ENCODE results near the gene EVC2. TPM values are rescaled to one million over a fixed set of nuclear protein-coding genes. Genes with fewer than 3 reads are reported as not detected.

Gene EVC2
- total RNA-seq, 5 donors from 2014 or later (not counting 1 experiment from before 2014, with no cell fraction given), result 1.1 to 2.9 (median 1.8) TPM

GRCh38 chr4:5638976-5639375, 69.4 kb downstream of the EVC2 start:
- H3K27ac ChIP-seq (ENCODE audit: low read length), result no peak overlapping the region
- H3K4me3 ChIP-seq (ENCODE audit: control insufficient read depth in 1 of 2, extremely low read depth in 1 of 2, low read length in 1 of 2), result no peak overlapping the region
- DNase-seq, result no peak
- ChIA-PET POLR2A (no interaction called here), CTCF (no interaction called here)
- no peaks in the 10 kb centered on the region for H3K36me3 ChIP-seq (ENCODE audit: control insufficient read depth in 2 of 2, extremely low read depth in 1 of 2, insufficient read depth in 1 of 2, low read length in 1 of 2)
- Mint-ChIP-seq H3K27me3 (no peaks in the 10 kb centered on the region), H3K9me3 (peaks cover 0 to 3% (median 2%) of the 10 kb centered on the region in 3 donors), H3K27ac (no peak overlapping the region), H3K4me3 (no peak overlapping the region), H3K36me3 (no peaks in the 10 kb centered on the region), H3K4me1 (no peaks in the 10 kb centered on the region)
- ATAC-seq (replicated peaks in 1 of 4), result no peak
- no peaks in the 10 kb centered on the region for H3K9me3 ChIP-seq
- no peaks in the 10 kb centered on the region for H3K27me3 ChIP-seq (replicated peaks in 1 of 2; ENCODE audit: control insufficient read depth in 2 of 2, extremely low read depth in 1 of 2, insufficient read depth in 2 of 2, low read length in 1 of 2)
- 67% methylated on average over 2 of the region's 4 CpGs for WGBS (ENCODE audit: insufficient coverage)
- no peaks in the 10 kb centered on the region for H3K4me1 ChIP-seq (ENCODE audit: control insufficient read depth in 1 of 2, extremely low read depth in 1 of 2, insufficient read depth in 2 of 2, low read length in 2 of 2)

GRCh38 chr4:5638316-5638715, 70.0 kb downstream of the EVC2 start:
- Histone ChIP-seq H3K9me3 (no peaks in the 10 kb centered on the region), H3K4me3 (ENCODE audit: control insufficient read depth in 1 of 2, extremely low read depth in 1 of 2, low read length in 1 of 2) (no peak overlapping the region), H3K4me1 (ENCODE audit: control insufficient read depth in 1 of 2, extremely low read depth in 1 of 2, insufficient read depth in 2 of 2, low read length in 2 of 2) (no peaks in the 10 kb centered on the region), H3K36me3 (ENCODE audit: control insufficient read depth in 2 of 2, extremely low read depth in 1 of 2, insufficient read depth in 1 of 2, low read length in 1 of 2) (no peaks in the 10 kb centered on the region), H3K27me3 (replicated peaks in 1 of 2; ENCODE audit: control insufficient read depth in 2 of 2, extremely low read depth in 1 of 2, insufficient read depth in 2 of 2, low read length in 1 of 2) (no peaks in the 10 kb centered on the region), H3K27ac (ENCODE audit: low read length) (no peak overlapping the region)
- H3K9me3 Mint-ChIP-seq, result peaks cover 0 to 3% (median 2%) of the 10 kb centered on the region in 3 donors
- no peak overlapping the region for H3K27ac Mint-ChIP-seq
- DNase-seq (no peak), ATAC-seq (replicated peaks in 1 of 4) (no peak)
- CTCF ChIA-PET, result no interaction called here
- WGBS (ENCODE audit: insufficient coverage), result no CpG with 5 or more reads among the region's 4 CpGs
- no peaks in the 10 kb centered on the region for H3K27me3 Mint-ChIP-seq
- H3K4me3 Mint-ChIP-seq, result no peak overlapping the region
- H3K4me1 Mint-ChIP-seq, result no peaks in the 10 kb centered on the region
- H3K36me3 Mint-ChIP-seq, result no peaks in the 10 kb centered on the region
- POLR2A ChIA-PET, result no interaction called here

- peaks cover 0 to 3% (median 2%) of the 10 kb centered on the region in 3 donors for H3K9me3 Mint-ChIP-seq
- ChIA-PET POLR2A (no interaction called here), CTCF (no interaction called here)
- H3K27me3 Mint-ChIP-seq, result no peaks in the 10 kb centered on the region
- Histone ChIP-seq H3K9me3 (no peaks in the 10 kb centered on the region), H3K36me3 (ENCODE audit: control insufficient read depth in 2 of 2, extremely low read depth in 1 of 2, insufficient read depth in 1 of 2, low read length in 1 of 2) (no peaks in the 10 kb centered on the region), H3K27ac (ENCODE audit: low read length) (no peak overlapping the region), H3K27me3 (replicated peaks in 1 of 2; ENCODE audit: control insufficient read depth in 2 of 2, extremely low read depth in 1 of 2, insufficient read depth in 2 of 2, low read length in 1 of 2) (no peaks in the 10 kb centered on the region), H3K4me3 (ENCODE audit: control insufficient read depth in 1 of 2, extremely low read depth in 1 of 2, low read length in 1 of 2) (no peak overlapping the region), H3K4me1 (ENCODE audit: control insufficient read depth in 1 of 2, extremely low read depth in 1 of 2, insufficient read depth in 2 of 2, low read length in 2 of 2) (no peaks in the 10 kb centered on the region)
- no peak overlapping the region for H3K4me3 Mint-ChIP-seq
- ATAC-seq (replicated peaks in 1 of 4), result no peak
- no peak for DNase-seq
- no peak overlapping the region for H3K27ac Mint-ChIP-seq
- WGBS (ENCODE audit: insufficient coverage), result 92% methylated on average over 9 of the region's 13 CpGs
- H3K4me1 Mint-ChIP-seq, result no peaks in the 10 kb centered on the region
- H3K36me3 Mint-ChIP-seq, result no peaks in the 10 kb centered on the region
Measured at GRCh38 chr4:5636766-5637670, 71.3 kb downstream of the EVC2 start.

GRCh38 chr4:5635826-5636195, 72.5 kb downstream of the EVC2 start:
- H3K27me3 Mint-ChIP-seq, result no peaks in the 10 kb centered on the region
- ATAC-seq (replicated peaks in 1 of 4) (no peak), DNase-seq (no peak)
- H3K27ac Mint-ChIP-seq, result no peak overlapping the region
- H3K4me1 Mint-ChIP-seq, result no peaks in the 10 kb centered on the region
- H3K4me3 ChIP-seq (ENCODE audit: control insufficient read depth in 1 of 2, extremely low read depth in 1 of 2, low read length in 1 of 2), result no peak overlapping the region
- POLR2A ChIA-PET, result no interaction called here
- whole genome bisulfite sequencing (ENCODE audit: insufficient coverage), result 28% methylated on average over 3 of the region's 7 CpGs
- H3K36me3 ChIP-seq (ENCODE audit: control insufficient read depth in 2 of 2, extremely low read depth in 1 of 2, insufficient read depth in 1 of 2, low read length in 1 of 2), result no peaks in the 10 kb centered on the region
- no peak overlapping the region for H3K27ac ChIP-seq (ENCODE audit: low read length)
- H3K9me3 Mint-ChIP-seq, result peaks cover 0 to 3% (median 2%) of the 10 kb centered on the region in 3 donors
- no peaks in the 10 kb centered on the region for H3K9me3 ChIP-seq
- no peaks in the 10 kb centered on the region for H3K36me3 Mint-ChIP-seq
- CTCF ChIA-PET, result no interaction called here
- no peak overlapping the region for H3K4me3 Mint-ChIP-seq
- no peaks in the 10 kb centered on the region for H3K4me1 ChIP-seq (ENCODE audit: control insufficient read depth in 1 of 2, extremely low read depth in 1 of 2, insufficient read depth in 2 of 2, low read length in 2 of 2)
- H3K27me3 ChIP-seq (replicated peaks in 1 of 2; ENCODE audit: control insufficient read depth in 2 of 2, extremely low read depth in 1 of 2, insufficient read depth in 2 of 2, low read length in 1 of 2), result no peaks in the 10 kb centered on the region

- Mint-ChIP-seq H3K4me3 (no peak overlapping the region), H3K27ac (no peak overlapping the region), H3K9me3 (no peaks in the 10 kb centered on the region), H3K36me3 (no peaks in the 10 kb centered on the region), H3K27me3 (no peaks in the 10 kb centered on the region), H3K4me1 (no peaks in the 10 kb centered on the region)
- no peak overlapping the region for H3K27ac ChIP-seq (ENCODE audit: low read length)
- no peaks in the 10 kb centered on the region for H3K9me3 ChIP-seq
- POLR2A ChIA-PET, result no interaction called here
- no peaks in the 10 kb centered on the region for H3K27me3 ChIP-seq (replicated peaks in 1 of 2; ENCODE audit: control insufficient read depth in 2 of 2, extremely low read depth in 1 of 2, insufficient read depth in 2 of 2, low read length in 1 of 2)
- no CpG with 5 or more reads among the region's 2 CpGs for WGBS (ENCODE audit: insufficient coverage)
- no peaks in the 10 kb centered on the region for H3K36me3 ChIP-seq (ENCODE audit: control insufficient read depth in 2 of 2, extremely low read depth in 1 of 2, insufficient read depth in 1 of 2, low read length in 1 of 2)
- no peaks in the 10 kb centered on the region for H3K4me1 ChIP-seq (ENCODE audit: control insufficient read depth in 1 of 2, extremely low read depth in 1 of 2, insufficient read depth in 2 of 2, low read length in 2 of 2)
- no peak for DNase-seq
- CTCF ChIA-PET, result no interaction called here
- no peak for ATAC-seq (replicated peaks in 1 of 4)
- no peak overlapping the region for H3K4me3 ChIP-seq (ENCODE audit: control insufficient read depth in 1 of 2, extremely low read depth in 1 of 2, low read length in 1 of 2)
Measured at GRCh38 chr4:5632571-5632970, 75.8 kb downstream of the EVC2 start.

GRCh38 chr4:5632066-5632440, 76.3 kb downstream of the EVC2 start:
- Mint-ChIP-seq H3K4me1 (no peaks in the 10 kb centered on the region), H3K27ac (no peak overlapping the region), H3K27me3 (no peaks in the 10 kb centered on the region), H3K4me3 (no peak overlapping the region), H3K9me3 (no peaks in the 10 kb centered on the region), H3K36me3 (no peaks in the 10 kb centered on the region)
- Histone ChIP-seq H3K27me3 (replicated peaks in 1 of 2; ENCODE audit: control insufficient read depth in 2 of 2, extremely low read depth in 1 of 2, insufficient read depth in 2 of 2, low read length in 1 of 2) (no peaks in the 10 kb centered on the region), H3K9me3 (no peaks in the 10 kb centered on the region), H3K4me1 (ENCODE audit: control insufficient read depth in 1 of 2, extremely low read depth in 1 of 2, insufficient read depth in 2 of 2, low read length in 2 of 2) (no peaks in the 10 kb centered on the region), H3K36me3 (ENCODE audit: control insufficient read depth in 2 of 2, extremely low read depth in 1 of 2, insufficient read depth in 1 of 2, low read length in 1 of 2) (no peaks in the 10 kb centered on the region), H3K27ac (ENCODE audit: low read length) (no peak overlapping the region), H3K4me3 (ENCODE audit: control insufficient read depth in 1 of 2, extremely low read depth in 1 of 2, low read length in 1 of 2) (no peak overlapping the region)
- ATAC-seq (replicated peaks in 1 of 4) (no peak), DNase-seq (no peak)
- CTCF ChIA-PET, result no interaction called here
- POLR2A ChIA-PET, result no interaction called here
- 75% methylated on average over 3 of the region's 3 CpGs for WGBS (ENCODE audit: insufficient coverage)
